ENCODE measurements around the gene GLP1R.

Gene GLP1R

DNA sequence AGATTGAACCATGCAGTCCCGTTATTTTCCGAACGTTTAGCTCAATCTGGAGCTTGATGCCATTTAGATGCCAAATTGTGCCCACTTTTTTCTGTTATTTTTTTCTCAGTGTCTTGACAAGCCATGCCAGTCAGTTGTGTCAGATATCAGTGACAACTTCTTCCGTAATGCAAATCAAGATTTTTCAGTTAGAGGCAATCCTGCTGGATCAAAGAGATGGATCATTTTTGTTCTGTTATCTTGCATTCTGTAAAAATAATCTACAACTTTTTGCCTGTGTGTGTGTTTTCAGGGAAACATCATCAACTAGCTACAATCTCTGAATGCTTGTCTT, 31.1 kb upstream of the GLP1R start:
- Histone ChIP-seq H3K4me1 (ENCODE audit: insufficient read depth, low read length, poor library complexity, severe bottlenecking) (no peaks in the 10 kb centered on the region), H3K4me3 (ENCODE audit: low read length, poor library complexity, severe bottlenecking) (no peak overlapping the region), H3K9me3 (ENCODE audit: insufficient read depth, low read depth, low read length) (no peaks in the 10 kb centered on the region), H3K9me2 (replicated peaks; ENCODE audit: low read depth, low read length) (no peaks in the 10 kb centered on the region), H3K79me2 (ENCODE audit: insufficient read depth, low read length) (no peaks in the 10 kb centered on the region), H3K27me3 (ENCODE audit: insufficient read depth, low read length, poor library complexity, severe bottlenecking) (no peaks in the 10 kb centered on the region), H3K36me3 (ENCODE audit: insufficient read depth, low read length) (no peaks in the 10 kb centered on the region), H3K9ac (ENCODE audit: low read depth, low read length, poor library complexity, severe bottlenecking) (no peak overlapping the region), H3K4me2 (ENCODE audit: low read depth, low read length, poor library complexity, severe bottlenecking) (no peak overlapping the region), H2AFZ (ENCODE audit: low read length) (no peak overlapping the region), H4K20me1 (ENCODE audit: insufficient read depth, low read length, poor library complexity, severe bottlenecking) (no peaks in the 10 kb centered on the region), H3F3A (ENCODE audit: low read depth) (no peaks in the 10 kb centered on the region)
- TF ChIP-seq, protein P1, sequence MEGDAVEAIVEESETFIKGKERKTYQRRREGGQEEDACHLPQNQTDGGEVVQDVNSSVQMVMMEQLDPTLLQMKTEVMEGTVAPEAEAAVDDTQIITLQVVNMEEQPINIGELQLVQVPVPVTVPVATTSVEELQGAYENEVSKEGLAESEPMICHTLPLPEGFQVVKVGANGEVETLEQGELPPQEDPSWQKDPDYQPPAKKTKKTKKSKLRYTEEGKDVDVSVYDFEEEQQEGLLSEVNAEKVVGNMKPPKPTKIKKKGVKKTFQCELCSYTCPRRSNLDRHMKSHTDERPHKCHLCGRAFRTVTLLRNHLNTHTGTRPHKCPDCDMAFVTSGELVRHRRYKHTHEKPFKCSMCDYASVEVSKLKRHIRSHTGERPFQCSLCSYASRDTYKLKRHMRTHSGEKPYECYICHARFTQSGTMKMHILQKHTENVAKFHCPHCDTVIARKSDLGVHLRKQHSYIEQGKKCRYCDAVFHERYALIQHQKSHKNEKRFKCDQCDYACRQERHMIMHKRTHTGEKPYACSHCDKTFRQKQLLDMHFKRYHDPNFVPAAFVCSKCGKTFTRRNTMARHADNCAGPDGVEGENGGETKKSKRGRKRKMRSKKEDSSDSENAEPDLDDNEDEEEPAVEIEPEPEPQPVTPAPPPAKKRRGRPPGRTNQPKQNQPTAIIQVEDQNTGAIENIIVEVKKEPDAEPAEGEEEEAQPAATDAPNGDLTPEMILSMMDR (conservative IDR thresholded peaks at IDR 0.05; ENCODE audit: low read length) = no peak
- TF ChIP-seq EZH2phosphoT487 (IDR thresholded peaks at IDR 0.05; ENCODE audit: borderline replicate concordance) = no peak

DNA sequence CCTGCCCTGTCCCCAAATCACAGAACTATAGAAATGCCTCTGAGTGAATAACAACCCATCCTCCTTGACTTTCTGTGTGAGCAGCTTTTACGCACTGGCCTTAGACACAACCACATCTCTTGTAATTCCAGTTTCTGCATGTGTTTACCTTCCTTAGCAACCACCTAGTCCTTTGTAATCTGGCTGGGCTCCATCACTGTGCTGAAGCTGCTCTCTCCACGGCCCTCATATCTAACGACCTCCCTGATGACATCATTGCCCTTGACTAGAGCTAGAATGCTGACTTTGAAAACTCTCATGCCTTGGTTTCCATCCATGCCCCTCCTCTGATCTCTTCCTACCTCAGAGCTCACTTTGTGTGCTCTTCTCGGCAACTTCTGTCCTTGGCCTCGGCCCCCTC, 30.5 kb upstream of the GLP1R start:
- Histone ChIP-seq H3K9ac (ENCODE audit: low read depth, low read length, poor library complexity, severe bottlenecking) (no peak overlapping the region), H3K79me2 (ENCODE audit: insufficient read depth, low read length) (no peaks in the 10 kb centered on the region), H3K27me3 (ENCODE audit: insufficient read depth, low read length, poor library complexity, severe bottlenecking) (no peaks in the 10 kb centered on the region), H3K9me3 (ENCODE audit: insufficient read depth, low read depth, low read length) (no peaks in the 10 kb centered on the region), H3K4me3 (ENCODE audit: low read length, poor library complexity, severe bottlenecking) (no peak overlapping the region), H3K4me1 (ENCODE audit: insufficient read depth, low read length, poor library complexity, severe bottlenecking) (no peaks in the 10 kb centered on the region), H3F3A (ENCODE audit: low read depth) (no peaks in the 10 kb centered on the region), H2AFZ (ENCODE audit: low read length) (no peak overlapping the region), H3K4me2 (ENCODE audit: low read depth, low read length, poor library complexity, severe bottlenecking) (no peak overlapping the region), H4K20me1 (ENCODE audit: insufficient read depth, low read length, poor library complexity, severe bottlenecking) (no peaks in the 10 kb centered on the region), H3K36me3 (ENCODE audit: insufficient read depth, low read length) (no peaks in the 10 kb centered on the region), H3K9me2 (replicated peaks; ENCODE audit: low read depth, low read length) (no peaks in the 10 kb centered on the region)
- TF ChIP-seq EZH2phosphoT487 (IDR thresholded peaks at IDR 0.05; ENCODE audit: borderline replicate concordance) = no peak
- TF ChIP-seq, protein P1 (conservative IDR thresholded peaks at IDR 0.05; ENCODE audit: low read length) = no peak

DNA sequence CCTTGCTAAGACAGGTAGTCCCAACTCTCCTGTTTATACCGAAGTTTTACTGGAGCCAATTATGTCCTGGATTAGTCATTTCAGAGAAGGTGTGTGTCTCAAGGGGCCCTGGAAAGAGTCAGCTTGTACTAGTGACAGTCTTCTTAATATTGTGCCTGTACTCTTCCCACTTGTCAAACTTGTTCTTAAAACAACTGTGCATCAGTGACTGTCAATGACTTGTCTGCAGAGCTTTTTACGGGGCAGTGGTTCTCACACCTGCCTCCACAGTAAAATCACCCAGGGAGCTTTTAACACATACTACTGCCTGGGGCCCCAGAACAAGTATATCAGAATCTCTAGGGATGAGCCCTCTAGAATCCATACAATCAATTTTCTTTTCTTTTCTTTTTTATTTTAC, 28.4 kb upstream of the GLP1R start:
- no peak overlapping the region for H2AFZ ChIP-seq (ENCODE audit: low read length)
- no peaks in the 10 kb centered on the region for H3K27me3 ChIP-seq (ENCODE audit: insufficient read depth, low read length, poor library complexity, severe bottlenecking)
- H3K9ac ChIP-seq (ENCODE audit: low read depth, low read length, poor library complexity, severe bottlenecking) = no peak overlapping the region
- H3K79me2 ChIP-seq (ENCODE audit: insufficient read depth, low read length) = no peaks in the 10 kb centered on the region
- no peaks in the 10 kb centered on the region for H3K36me3 ChIP-seq (ENCODE audit: insufficient read depth, low read length)
- H3K9me3 ChIP-seq (ENCODE audit: insufficient read depth, low read depth, low read length) = no peaks in the 10 kb centered on the region
- no peaks in the 10 kb centered on the region for H3K4me1 ChIP-seq (ENCODE audit: insufficient read depth, low read length, poor library complexity, severe bottlenecking)
- no peak overlapping the region for H3K4me2 ChIP-seq (ENCODE audit: low read depth, low read length, poor library complexity, severe bottlenecking)
- no peaks in the 10 kb centered on the region for H4K20me1 ChIP-seq (ENCODE audit: insufficient read depth, low read length, poor library complexity, severe bottlenecking)
- H3K9me2 ChIP-seq (replicated peaks; ENCODE audit: low read depth, low read length) = no peaks in the 10 kb centered on the region
- no peak for TF ChIP-seq EZH2phosphoT487 (IDR thresholded peaks at IDR 0.05; ENCODE audit: borderline replicate concordance)
- TF ChIP-seq, protein P1 (conservative IDR thresholded peaks at IDR 0.05; ENCODE audit: low read length) = no peak
- no peak overlapping the region for H3K4me3 ChIP-seq (ENCODE audit: low read length, poor library complexity, severe bottlenecking)
- H3F3A ChIP-seq (ENCODE audit: low read depth) = no peaks in the 10 kb centered on the region

All from Loucy (cell line).